ENCODE data around the gene PLEKHG2.

The PLEKHG2 gene

GRCh38 chr19:39401070-39401548 lies 11.4 kb upstream of the PLEKHG2 start:
- H3K36me3 ChIP-seq (ENCODE audit: control insufficient read depth in 2 of 2, insufficient read depth in 2 of 2, low read length in 2 of 2): peaks cover 3 to 4% of the 10 kb centered on the region in 2 donors
- peak overlapping the region; percentile 33 to 72 for H3K4me3 ChIP-seq (ENCODE audit: low read length in 2 of 2)
- peaks cover 64 to 82% of the 10 kb centered on the region in 2 donors for H3K4me1 ChIP-seq (ENCODE audit: control insufficient read depth in 2 of 2, insufficient read depth in 2 of 2, low read length in 2 of 2)
- peak overlapping the region; percentile 86 to 93 for H3K9ac ChIP-seq (ENCODE audit: low read depth in 1 of 2, low read length in 2 of 2)
- peak overlapping the region; percentile 98 to 100 for H3K27ac ChIP-seq (ENCODE audit: low read depth in 2 of 2, low read length in 2 of 2)
- no peaks in the 10 kb centered on the region for H3K27me3 ChIP-seq (ENCODE audit: control insufficient read depth in 2 of 2, insufficient read depth in 2 of 2, low read length in 2 of 2)
- no peaks in the 10 kb centered on the region for H3K9me3 ChIP-seq (ENCODE audit: control insufficient read depth in 2 of 2, low read length in 2 of 2)

GRCh38 chr19:39401549-39402345 lies 10.7 kb upstream of the PLEKHG2 start:
- H3K9me3 ChIP-seq (ENCODE audit: control insufficient read depth in 2 of 2, low read length in 2 of 2): no peaks in the 10 kb centered on the region
- H3K4me3 ChIP-seq (ENCODE audit: low read length in 2 of 2): peak overlapping the region; percentile 58 to 72
- H3K9ac ChIP-seq (ENCODE audit: low read depth in 1 of 2, low read length in 2 of 2): peak overlapping the region; percentile 86 to 93
- no peaks in the 10 kb centered on the region for H3K27me3 ChIP-seq (ENCODE audit: control insufficient read depth in 2 of 2, insufficient read depth in 2 of 2, low read length in 2 of 2)
- H3K4me1 ChIP-seq (ENCODE audit: control insufficient read depth in 2 of 2, insufficient read depth in 2 of 2, low read length in 2 of 2): peaks cover 65 to 84% of the 10 kb centered on the region in 2 donors
- peak overlapping the region; percentile 98 to 100 for H3K27ac ChIP-seq (ENCODE audit: low read depth in 2 of 2, low read length in 2 of 2)
- H3K36me3 ChIP-seq (ENCODE audit: control insufficient read depth in 2 of 2, insufficient read depth in 2 of 2, low read length in 2 of 2): peaks cover 3 to 4% of the 10 kb centered on the region in 2 donors

DNA sequence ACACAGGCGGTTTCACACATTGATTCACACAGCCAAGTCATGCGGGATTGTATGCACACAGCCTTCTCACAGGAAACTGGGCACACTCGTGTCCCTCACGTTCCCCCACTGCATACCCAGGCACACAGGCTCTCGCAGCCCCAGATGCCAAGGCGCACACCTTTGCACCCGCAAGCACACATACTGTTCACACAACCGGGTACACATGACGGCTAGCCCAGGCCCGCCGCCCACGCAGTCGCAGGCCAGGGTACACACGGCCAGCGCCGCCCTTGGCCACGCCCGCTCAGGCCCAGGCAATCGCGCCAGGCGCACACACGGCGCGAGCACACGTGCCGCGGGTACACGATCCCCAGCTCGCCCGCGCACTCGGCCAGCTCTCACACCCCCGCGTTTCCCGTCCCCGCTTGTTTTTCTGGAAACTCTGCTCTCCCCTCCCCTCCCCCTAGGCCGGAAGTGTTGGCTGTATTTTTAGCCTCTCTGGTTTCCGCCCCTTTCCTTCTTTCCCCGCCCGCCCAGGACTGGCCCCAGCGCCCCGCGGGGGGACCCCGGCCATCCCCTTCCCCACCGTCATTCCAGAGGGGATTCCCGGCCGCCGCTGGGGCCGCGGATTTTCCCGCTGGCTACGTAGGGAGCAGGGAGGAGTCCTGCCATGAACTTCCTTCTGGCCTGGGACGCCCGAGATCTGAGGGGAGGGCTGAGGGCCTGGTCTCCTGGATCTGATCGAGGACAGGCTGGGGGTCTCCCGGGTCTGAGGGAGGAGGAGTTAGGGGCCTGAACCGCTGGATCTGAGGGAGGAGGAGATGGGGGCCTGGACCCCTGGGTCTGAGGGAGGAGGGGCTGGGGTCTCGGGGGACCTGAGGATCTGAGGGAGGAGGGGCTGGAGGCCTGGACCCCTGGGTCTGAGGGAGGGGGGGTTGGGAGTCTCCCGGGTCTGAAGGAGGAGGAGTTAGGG lies 9.8 kb upstream of the PLEKHG2 start:
- H3K9ac ChIP-seq (ENCODE audit: low read depth in 1 of 2, low read length in 2 of 2): peak overlapping the region; percentile 86 to 93
- H3K4me1 ChIP-seq (ENCODE audit: control insufficient read depth in 2 of 2, insufficient read depth in 2 of 2, low read length in 2 of 2): peaks cover 61 to 77% of the 10 kb centered on the region in 2 donors
- H3K4me3 ChIP-seq (ENCODE audit: low read length in 2 of 2): peak overlapping the region; percentile 58 to 72
- H3K27me3 ChIP-seq (ENCODE audit: control insufficient read depth in 2 of 2, insufficient read depth in 2 of 2, low read length in 2 of 2): no peaks in the 10 kb centered on the region
- no peaks in the 10 kb centered on the region for H3K9me3 ChIP-seq (ENCODE audit: control insufficient read depth in 2 of 2, low read length in 2 of 2)
- H3K27ac ChIP-seq (ENCODE audit: low read depth in 2 of 2, low read length in 2 of 2): peak overlapping the region; percentile 98 to 100
- H3K36me3 ChIP-seq (ENCODE audit: control insufficient read depth in 2 of 2, insufficient read depth in 2 of 2, low read length in 2 of 2): peaks cover 0 to under 1% of the 10 kb centered on the region in 2 donors

GRCh38 chr19:39403331-39404312 lies 8.8 kb upstream of the PLEKHG2 start:
- Histone ChIP-seq H3K9ac (ENCODE audit: low read depth in 1 of 2, low read length in 2 of 2) (peak overlapping the region; percentile 86 to 93), H3K4me3 (ENCODE audit: low read length in 2 of 2) (peak overlapping the region; percentile 58 to 72), H3K9me3 (ENCODE audit: control insufficient read depth in 2 of 2, low read length in 2 of 2) (no peaks in the 10 kb centered on the region), H3K4me1 (ENCODE audit: control insufficient read depth in 2 of 2, insufficient read depth in 2 of 2, low read length in 2 of 2) (peaks cover 51 to 68% of the 10 kb centered on the region in 2 donors), H3K27ac (ENCODE audit: low read depth in 2 of 2, low read length in 2 of 2) (peak overlapping the region; percentile 98 to 100), H3K27me3 (ENCODE audit: control insufficient read depth in 2 of 2, insufficient read depth in 2 of 2, low read length in 2 of 2) (no peaks in the 10 kb centered on the region), H3K36me3 (ENCODE audit: control insufficient read depth in 2 of 2, insufficient read depth in 2 of 2, low read length in 2 of 2) (peaks cover 9 to 10% of the 10 kb centered on the region in 2 donors)

DNA sequence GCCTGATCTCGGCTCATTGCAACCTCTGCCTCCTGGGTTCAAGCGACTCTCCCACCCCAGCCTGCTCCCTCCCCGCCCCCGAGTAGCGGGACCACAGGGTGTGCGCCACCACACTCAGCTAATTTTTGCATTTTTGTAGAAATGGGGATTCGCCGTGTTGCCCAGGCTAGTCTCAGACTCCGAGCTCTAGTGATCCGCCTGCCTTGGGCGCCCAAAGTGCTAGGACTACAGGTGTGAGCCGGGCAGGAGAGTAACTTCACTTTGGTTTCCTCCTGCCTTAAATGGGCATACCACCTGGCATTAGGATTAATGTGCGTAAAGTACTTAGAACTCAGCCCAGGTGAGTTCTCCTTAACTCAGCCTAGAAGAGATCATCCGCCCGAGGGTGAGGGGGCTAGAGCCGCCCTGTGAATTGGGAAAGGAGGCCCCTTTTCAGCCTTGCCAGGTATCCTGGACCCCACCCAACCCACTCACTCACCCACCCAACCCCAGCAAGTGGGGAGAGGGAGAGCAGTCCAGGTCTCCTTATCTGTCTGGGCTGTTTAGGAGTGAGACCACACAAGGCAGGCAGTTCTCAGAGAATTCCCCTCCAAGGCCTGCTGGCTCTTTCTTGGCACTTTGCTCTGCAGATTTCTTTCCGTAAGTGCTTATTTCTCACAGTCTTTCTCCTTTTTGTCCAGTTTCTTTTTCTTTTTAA lies 7.1 kb upstream of the PLEKHG2 start:
- H3K27me3 ChIP-seq (ENCODE audit: control insufficient read depth in 2 of 2, insufficient read depth in 2 of 2, low read length in 2 of 2): no peaks in the 10 kb centered on the region
- H3K9ac ChIP-seq (ENCODE audit: low read depth in 1 of 2, low read length in 2 of 2): peak overlapping the region; percentile 90
- H3K27ac ChIP-seq (ENCODE audit: low read depth in 2 of 2, low read length in 2 of 2): peak overlapping the region; percentile 97 to 100
- no peaks in the 10 kb centered on the region for H3K9me3 ChIP-seq (ENCODE audit: control insufficient read depth in 2 of 2, low read length in 2 of 2)
- peaks cover 45 to 64% of the 10 kb centered on the region in 2 donors for H3K4me1 ChIP-seq (ENCODE audit: control insufficient read depth in 2 of 2, insufficient read depth in 2 of 2, low read length in 2 of 2)
- peak overlapping the region in 1 of 2 donors; percentile 87 for H3K4me3 ChIP-seq (ENCODE audit: low read length in 2 of 2)
- H3K36me3 ChIP-seq (ENCODE audit: control insufficient read depth in 2 of 2, insufficient read depth in 2 of 2, low read length in 2 of 2): peaks cover 12 to 14% of the 10 kb centered on the region in 2 donors

- Histone ChIP-seq H3K4me1 (ENCODE audit: control insufficient read depth in 2 of 2, insufficient read depth in 2 of 2, low read length in 2 of 2) (peaks cover 48 to 64% of the 10 kb centered on the region in 2 donors), H3K9me3 (ENCODE audit: control insufficient read depth in 2 of 2, low read length in 2 of 2) (no peaks in the 10 kb centered on the region), H3K9ac (ENCODE audit: low read depth in 1 of 2, low read length in 2 of 2) (peak overlapping the region; percentile 90), H3K27ac (ENCODE audit: low read depth in 2 of 2, low read length in 2 of 2) (peak overlapping the region; percentile 97 to 100), H3K4me3 (ENCODE audit: low read length in 2 of 2) (peak overlapping the region; percentile 76 to 87), H3K36me3 (ENCODE audit: control insufficient read depth in 2 of 2, insufficient read depth in 2 of 2, low read length in 2 of 2) (peaks cover 12 to 18% of the 10 kb centered on the region in 2 donors), H3K27me3 (ENCODE audit: control insufficient read depth in 2 of 2, insufficient read depth in 2 of 2, low read length in 2 of 2) (no peaks in the 10 kb centered on the region)
Measured at GRCh38 chr19:39405958-39406655, 6.4 kb upstream of the PLEKHG2 start.

DNA sequence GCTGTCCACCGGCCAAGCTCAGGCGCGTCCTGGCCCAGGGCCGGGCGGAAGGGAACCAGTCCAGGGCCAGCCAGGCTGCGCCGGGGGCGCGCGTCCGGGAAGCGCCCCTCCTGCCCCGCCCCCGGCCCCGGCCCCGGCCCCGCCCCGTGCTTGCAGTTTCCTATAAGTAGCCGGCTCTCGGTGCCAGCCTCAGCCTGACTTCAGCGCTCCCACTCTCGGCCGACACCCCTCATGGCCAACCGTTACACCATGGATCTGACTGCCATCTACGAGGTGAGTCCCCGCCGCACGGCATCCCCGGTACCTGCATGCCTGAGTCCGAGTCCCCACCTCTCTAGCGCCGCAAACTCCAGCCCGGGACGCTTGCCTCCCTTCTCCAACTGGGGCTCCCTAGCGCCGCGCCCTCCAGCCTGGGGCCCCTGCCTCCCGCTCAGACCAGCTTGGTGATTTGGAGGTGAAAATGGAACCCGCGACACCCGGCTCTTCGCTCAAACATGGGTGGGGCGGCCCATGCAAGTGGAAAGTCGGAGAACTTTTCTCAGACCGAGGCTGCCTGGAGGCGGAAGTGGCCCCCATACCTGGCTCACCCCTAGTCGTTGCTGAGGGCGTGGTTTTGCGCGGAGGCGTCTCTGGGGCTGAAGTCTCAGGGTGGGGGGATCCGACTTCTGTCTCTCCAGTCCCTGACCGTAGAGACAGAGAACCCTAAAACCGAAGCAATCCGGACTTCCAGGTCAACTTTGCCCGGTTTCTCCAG lies 5.6 kb upstream of the PLEKHG2 start, which contains the start of gene ZFP36:
ZFP36 (plus strand) TSS at position 192 of the 754 bp plus-strand sequence; CDS start at position 250, 58 bp downstream.
- H3K27ac ChIP-seq (ENCODE audit: low read depth in 2 of 2, low read length in 2 of 2): peak within 1 kb of the TSS; percentile 97 to 100
- peaks cover 45 to 64% of the 10 kb centered on the region in 2 donors for H3K4me1 ChIP-seq (ENCODE audit: control insufficient read depth in 2 of 2, insufficient read depth in 2 of 2, low read length in 2 of 2)
- peak within 1 kb of the TSS; percentile 98 to 99 for H3K9ac ChIP-seq (ENCODE audit: low read depth in 1 of 2, low read length in 2 of 2)
- H3K27me3 ChIP-seq (ENCODE audit: control insufficient read depth in 2 of 2, insufficient read depth in 2 of 2, low read length in 2 of 2): no peaks in the 10 kb centered on the region
- H3K4me3 ChIP-seq (ENCODE audit: low read length in 2 of 2): peak within 1 kb of the TSS; percentile 81 to 87
- H3K9me3 ChIP-seq (ENCODE audit: control insufficient read depth in 2 of 2, low read length in 2 of 2): no peaks in the 10 kb centered on the region
- peaks cover 12 to 18% of the 10 kb centered on the region in 2 donors for H3K36me3 ChIP-seq (ENCODE audit: control insufficient read depth in 2 of 2, insufficient read depth in 2 of 2, low read length in 2 of 2)

DNA sequence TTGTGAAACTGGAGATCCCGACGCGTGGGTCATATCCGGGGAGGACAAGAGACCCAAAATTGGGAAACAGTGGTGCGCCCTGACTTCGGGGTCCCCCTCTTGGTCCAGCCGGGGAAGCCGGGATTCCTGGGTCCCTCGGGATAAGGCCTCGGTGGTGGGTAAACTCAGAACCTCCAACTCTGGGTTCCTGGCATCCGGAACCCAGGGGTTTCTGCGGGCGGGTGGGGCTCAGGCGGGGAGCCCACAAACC lies 5.1 kb upstream of the PLEKHG2 start:
- Histone ChIP-seq H3K9ac (ENCODE audit: low read depth in 1 of 2, low read length in 2 of 2) (peak overlapping the region; percentile 98 to 99), H3K27ac (ENCODE audit: low read depth in 2 of 2, low read length in 2 of 2) (peak overlapping the region; percentile 97 to 100), H3K27me3 (ENCODE audit: control insufficient read depth in 2 of 2, insufficient read depth in 2 of 2, low read length in 2 of 2) (no peaks in the 10 kb centered on the region), H3K4me3 (ENCODE audit: low read length in 2 of 2) (peak overlapping the region; percentile 81 to 87), H3K4me1 (ENCODE audit: control insufficient read depth in 2 of 2, insufficient read depth in 2 of 2, low read length in 2 of 2) (peaks cover 40 to 59% of the 10 kb centered on the region in 2 donors), H3K36me3 (ENCODE audit: control insufficient read depth in 2 of 2, insufficient read depth in 2 of 2, low read length in 2 of 2) (peaks cover 12 to 18% of the 10 kb centered on the region in 2 donors), H3K9me3 (ENCODE audit: control insufficient read depth in 2 of 2, low read length in 2 of 2) (no peaks in the 10 kb centered on the region)

Measured in mucosa of rectum (tissue), 2 donors.